ENCODE data around the gene ROR1. TPM values are rescaled to one million over a fixed set of nuclear protein-coding genes. Genes with fewer than 3 reads are reported as not detected.

Gene ROR1
- total RNA-seq, 4 donors from 2014 or later: 8.8 to 30.4 (median 14.1) TPM

DNA sequence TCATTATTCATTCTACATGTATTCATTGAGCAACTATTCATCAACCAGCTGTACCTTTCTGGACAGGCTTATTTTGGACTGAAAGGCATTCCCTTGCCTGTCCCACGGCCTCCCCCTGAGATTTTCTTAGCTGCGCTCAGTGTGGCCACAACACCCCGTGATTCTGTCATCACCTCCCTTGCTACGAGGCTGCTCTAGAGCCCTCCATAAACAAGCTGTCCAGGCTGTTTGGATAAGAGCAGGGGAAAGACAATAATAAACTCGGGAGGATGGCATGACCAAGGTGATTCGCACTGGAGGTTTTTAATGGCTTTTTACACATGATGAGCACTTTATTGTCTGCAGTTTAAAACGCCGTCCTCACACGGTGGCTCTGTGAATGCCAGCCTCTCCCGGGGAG is 139.7 kb downstream of the ROR1 start:
- TF ChIP-seq, protein P1, sequence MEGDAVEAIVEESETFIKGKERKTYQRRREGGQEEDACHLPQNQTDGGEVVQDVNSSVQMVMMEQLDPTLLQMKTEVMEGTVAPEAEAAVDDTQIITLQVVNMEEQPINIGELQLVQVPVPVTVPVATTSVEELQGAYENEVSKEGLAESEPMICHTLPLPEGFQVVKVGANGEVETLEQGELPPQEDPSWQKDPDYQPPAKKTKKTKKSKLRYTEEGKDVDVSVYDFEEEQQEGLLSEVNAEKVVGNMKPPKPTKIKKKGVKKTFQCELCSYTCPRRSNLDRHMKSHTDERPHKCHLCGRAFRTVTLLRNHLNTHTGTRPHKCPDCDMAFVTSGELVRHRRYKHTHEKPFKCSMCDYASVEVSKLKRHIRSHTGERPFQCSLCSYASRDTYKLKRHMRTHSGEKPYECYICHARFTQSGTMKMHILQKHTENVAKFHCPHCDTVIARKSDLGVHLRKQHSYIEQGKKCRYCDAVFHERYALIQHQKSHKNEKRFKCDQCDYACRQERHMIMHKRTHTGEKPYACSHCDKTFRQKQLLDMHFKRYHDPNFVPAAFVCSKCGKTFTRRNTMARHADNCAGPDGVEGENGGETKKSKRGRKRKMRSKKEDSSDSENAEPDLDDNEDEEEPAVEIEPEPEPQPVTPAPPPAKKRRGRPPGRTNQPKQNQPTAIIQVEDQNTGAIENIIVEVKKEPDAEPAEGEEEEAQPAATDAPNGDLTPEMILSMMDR (IDR thresholded peaks at IDR 0.05): no peak
- ATAC-seq (ENCODE audit: low FRiP score) (no peak), DNase-seq (ENCODE audit: low spot score) (no peak)

DNA sequence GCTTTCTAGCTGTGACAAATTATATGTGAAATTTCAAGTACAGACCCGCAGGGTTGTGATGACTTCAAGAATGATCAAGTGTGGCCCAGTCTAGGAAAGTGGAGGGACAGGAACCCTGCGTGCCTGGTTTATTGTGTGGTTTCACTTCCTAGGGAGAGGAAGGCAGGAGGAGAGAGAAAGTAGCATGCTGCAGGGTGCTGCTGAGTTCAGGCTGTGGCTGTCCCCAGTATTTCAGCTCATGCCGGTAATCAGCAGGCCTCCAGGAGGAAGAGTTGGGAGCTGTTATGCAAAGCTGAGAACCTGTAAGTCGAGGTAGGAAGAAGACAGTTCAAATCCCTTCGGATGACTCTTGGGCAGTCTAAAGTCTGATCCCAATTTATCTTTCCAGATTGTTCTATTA is 140.4 kb downstream of the ROR1 start:
- no peak for DNase-seq (ENCODE audit: low spot score)
- no peak for ATAC-seq (ENCODE audit: low FRiP score)
- TF ChIP-seq, protein P1 (IDR thresholded peaks at IDR 0.05): no peak

DNA sequence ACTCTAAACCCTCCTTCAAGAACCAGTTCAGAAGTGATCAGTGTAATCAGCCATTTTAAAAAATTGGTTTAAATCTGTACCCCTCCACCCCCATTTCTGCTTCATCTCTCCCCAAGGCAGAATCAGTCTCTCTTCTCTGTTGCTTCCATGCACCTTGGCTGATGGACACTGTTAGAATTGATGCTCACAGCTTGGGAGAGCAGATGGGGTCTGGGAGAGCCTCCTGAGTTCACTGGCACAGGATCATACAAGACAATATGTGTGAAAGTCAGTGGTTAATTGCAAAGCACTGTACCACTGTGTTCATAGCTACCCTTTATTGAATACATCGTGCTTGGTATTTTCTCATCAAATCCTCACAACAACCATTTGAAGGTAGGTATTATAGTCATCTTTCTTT is 140.9 kb downstream of the ROR1 start:
- TF ChIP-seq, protein P1 (IDR thresholded peaks at IDR 0.05): no peak
- DNase-seq (ENCODE audit: low spot score) (no peak), ATAC-seq (ENCODE audit: low FRiP score) (no peak)

DNA sequence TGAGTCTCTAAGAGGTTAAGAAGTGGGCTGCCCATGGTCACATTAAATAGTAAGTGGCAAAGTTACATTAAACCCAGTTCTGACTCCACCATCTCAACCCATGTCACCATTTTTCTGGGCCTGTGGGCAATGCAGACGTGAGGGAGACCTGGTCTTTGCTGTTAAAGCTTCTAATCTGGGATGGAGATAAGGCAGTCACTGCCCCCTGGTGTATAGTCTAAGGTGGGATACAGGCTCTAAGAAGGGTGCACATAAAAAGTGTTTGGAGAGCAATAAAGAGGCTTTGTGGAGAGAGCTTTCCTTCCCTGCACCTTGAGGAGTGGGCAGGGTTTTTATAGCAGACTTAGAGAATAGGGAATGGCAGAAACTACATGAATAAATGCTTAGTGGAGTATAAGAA is 141.3 kb downstream of the ROR1 start:
- DNase-seq (ENCODE audit: low spot score): no peak
- no peak for ATAC-seq (ENCODE audit: low FRiP score)
- TF ChIP-seq, protein P1 (IDR thresholded peaks at IDR 0.05): no peak

DNA sequence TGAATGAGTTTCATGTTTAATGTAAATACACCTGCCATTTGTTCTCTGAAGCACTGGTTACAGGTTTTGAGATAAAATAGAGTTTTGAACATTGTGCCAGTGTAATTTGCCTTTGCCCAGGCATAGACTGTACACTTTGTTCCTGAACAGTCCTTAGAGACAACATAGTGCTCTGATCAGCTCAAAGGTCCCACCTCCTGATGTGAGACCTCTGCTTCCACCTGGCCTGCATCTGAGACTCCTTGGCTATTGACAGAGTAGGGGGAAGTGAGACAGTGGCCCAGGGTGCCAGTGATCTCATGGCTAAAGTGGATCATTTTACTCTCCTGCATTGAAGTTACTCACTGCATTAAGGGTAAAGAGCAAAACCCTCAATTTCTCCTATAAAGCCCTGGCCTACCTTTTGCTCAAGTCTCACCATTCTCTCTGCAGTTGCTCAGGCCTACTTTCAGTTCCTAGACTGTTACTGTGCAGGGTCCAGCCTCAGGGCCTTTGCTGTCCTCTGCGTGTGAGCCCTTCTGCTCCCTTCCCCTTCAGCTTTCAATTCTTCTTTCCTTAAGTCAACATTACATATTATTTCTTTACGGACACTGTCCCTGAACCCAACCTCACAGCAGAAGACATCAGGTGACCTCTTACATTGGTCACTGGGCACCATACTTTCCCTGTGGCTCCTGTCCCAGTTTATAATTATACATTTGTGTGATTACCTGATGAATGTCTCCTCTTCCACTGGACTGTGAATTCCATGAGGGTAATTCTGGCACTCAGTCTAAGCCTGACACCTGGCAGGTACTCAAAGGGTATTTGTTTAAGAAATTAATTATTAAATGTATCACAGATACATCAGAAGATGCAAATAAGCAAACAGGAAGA is 142.9 kb downstream of the ROR1 start:
- DNase-seq (ENCODE audit: low spot score) (no peak), ATAC-seq (ENCODE audit: low FRiP score) (no peak)
- TF ChIP-seq, protein P1 (IDR thresholded peaks at IDR 0.05): no peak

DNA sequence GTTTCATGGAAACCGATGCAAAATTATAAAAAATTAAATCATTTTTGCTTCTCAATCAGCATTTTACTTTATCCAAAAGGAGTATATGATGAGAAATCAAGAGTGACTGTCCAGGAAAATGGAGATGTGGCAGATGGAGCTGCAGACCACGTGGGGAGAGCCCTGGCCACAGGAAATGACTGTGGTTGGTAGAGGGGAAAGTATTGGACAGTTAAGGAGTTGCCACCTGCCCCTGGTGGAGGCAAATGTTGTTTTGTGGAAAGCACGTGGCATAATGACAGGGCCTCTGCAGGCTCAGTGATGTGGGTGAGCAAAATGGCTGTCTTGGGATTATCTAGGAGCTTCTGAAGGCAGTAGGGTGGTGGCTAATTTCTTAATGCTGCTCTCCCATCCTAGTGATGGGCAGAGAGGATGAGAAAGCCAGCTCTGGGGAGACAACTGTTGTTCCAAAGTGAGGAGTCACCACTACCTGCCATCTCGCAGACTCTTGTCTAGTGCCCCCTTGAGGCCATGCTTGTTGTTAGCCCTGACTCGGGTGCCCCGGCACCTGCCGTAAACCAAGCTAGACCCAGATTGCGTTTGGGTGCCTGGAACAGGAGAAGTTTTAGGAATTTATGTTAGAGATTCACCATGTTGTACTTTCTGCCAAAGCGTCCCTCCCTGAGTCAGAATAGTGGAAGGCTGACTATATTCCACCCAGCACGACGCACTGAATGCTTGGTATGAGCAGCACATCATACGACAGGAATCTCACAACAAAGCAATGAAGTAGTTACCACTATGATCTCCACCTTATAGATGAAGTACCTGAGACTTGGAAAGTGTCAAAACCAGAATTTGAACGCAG is 144.0 kb downstream of the ROR1 start:
- TF ChIP-seq, protein P1 (IDR thresholded peaks at IDR 0.05): no peak
- DNase-seq (ENCODE audit: low spot score) (no peak), ATAC-seq (ENCODE audit: low FRiP score) (peak; percentile 45)

Data from omental fat pad (tissue), 4 donors.